ENCODE results near the gene NKIRAS1.

NKIRAS1 gene

DNA sequence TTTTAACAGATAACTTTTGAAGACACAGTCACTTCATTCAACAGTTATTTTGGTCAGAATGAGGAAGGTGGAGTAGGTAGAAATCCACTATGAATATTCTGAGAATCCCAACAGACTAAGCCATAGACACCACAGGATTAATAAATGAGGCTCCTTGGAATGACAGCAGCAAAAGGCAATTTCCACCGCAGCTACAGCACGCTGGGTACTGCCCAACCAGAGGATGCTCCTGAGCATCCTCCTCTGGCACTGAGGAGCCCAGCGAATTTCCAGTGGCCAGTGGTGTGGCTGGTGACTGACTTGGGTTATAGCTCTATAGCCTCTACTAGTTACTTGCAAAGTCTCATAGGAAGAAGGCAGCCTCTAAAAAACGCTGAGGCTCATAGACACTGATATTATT, 24.6 kb upstream of the NKIRAS1 start:
- Histone ChIP-seq H3K4me3 (ENCODE audit: low read depth, low read length) (no peak overlapping the region), H3K4me1 (ENCODE audit: control insufficient read depth, insufficient read depth, low read length) (no peaks in the 10 kb centered on the region), H3K27ac (ENCODE audit: extremely low read depth, low read depth, low read length) (no peak overlapping the region), H3K36me3 (ENCODE audit: control insufficient read depth in 2 of 2, insufficient read depth in 1 of 2, low read length in 2 of 2) (no peaks in the 10 kb centered on the region), H3K9me3 (ENCODE audit: control insufficient read depth, insufficient read depth, low read depth, low read length) (no peaks in the 10 kb centered on the region)
- TF ChIP-seq, protein P1, sequence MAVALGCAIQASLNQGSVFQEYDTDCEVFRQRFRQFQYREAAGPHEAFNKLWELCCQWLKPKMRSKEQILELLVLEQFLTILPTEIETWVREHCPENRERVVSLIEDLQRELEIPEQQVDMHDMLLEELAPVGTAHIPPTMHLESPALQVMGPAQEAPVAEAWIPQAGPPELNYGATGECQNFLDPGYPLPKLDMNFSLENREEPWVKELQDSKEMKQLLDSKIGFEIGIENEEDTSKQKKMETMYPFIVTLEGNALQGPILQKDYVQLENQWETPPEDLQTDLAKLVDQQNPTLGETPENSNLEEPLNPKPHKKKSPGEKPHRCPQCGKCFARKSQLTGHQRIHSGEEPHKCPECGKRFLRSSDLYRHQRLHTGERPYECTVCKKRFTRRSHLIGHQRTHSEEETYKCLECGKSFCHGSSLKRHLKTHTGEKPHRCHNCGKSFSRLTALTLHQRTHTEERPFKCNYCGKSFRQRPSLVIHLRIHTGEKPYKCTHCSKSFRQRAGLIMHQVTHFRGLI (tag by site-specific recombination; IDR thresholded peaks at IDR 0.05) = peak; percentile 55; the same call in 1 of the 2 replicates
- TF ChIP-seq ZNF529 (tag by site-specific recombination; IDR thresholded peaks at IDR 0.05; ENCODE audit: insufficient replicate concordance) (no peak), ZSCAN30 (tag by site-specific recombination; IDR thresholded peaks at IDR 0.05) (no peak), ZNF843 (tag by site-specific recombination; IDR thresholded peaks at IDR 0.05) (no peak)
- ChIA-PET POLR2A (interaction anchor here (2.1 kb wide), 1 partner anchor 25 kb away, joined by 16 read pairs; the partner anchor contains the start of genes NKIRAS1 and RPL15), CTCF (interaction anchor here (0.6 kb wide), 1 partner anchor 535 kb away, joined by 3 read pairs; no protein-coding TSS in a partner anchor)

DNA sequence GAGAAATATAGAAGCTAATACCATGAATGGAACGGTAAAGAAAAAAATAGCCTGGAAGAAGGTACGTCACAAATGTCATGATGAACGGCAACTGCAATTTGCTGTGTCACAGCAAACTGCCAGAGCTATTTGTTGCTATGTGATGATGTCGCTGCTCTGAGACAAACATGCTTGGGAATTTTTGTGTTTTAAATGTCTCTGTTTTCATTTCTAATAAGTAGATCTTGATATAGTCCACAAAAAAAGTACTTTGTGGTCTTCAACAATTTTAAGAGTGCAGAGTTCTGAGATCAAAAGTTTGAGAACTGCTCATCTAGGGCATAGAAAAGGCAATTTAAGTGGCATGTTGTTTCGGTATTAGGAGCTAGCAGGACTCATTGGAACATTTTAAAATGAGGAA, 24.0 kb upstream of the NKIRAS1 start:
- 0 out of 2 replicates have a peak, but pooled peaks have one; percentile 36 for TF ChIP-seq SCRT2 (tag by site-specific recombination; IDR thresholded peaks at IDR 0.05)
- TF ChIP-seq ZNF311 (tag by site-specific recombination; IDR thresholded peaks at IDR 0.05; ENCODE audit: borderline replicate concordance) = no peak
- TF ChIP-seq ZNF600 (tag by site-specific recombination; IDR thresholded peaks at IDR 0.05) = no peak
- TF ChIP-seq ZNF211 (tag by site-specific recombination; IDR thresholded peaks at IDR 0.05; ENCODE audit: low read depth) = no peak
- TF ChIP-seq ZBTB20 (tag by site-specific recombination; IDR thresholded peaks at IDR 0.05) = 0 out of 2 replicates have a peak, but pooled peaks have one; percentile 15
- Histone ChIP-seq H3K4me3 (ENCODE audit: low read depth, low read length) (no peak overlapping the region), H3K36me3 (ENCODE audit: control insufficient read depth in 2 of 2, insufficient read depth in 1 of 2, low read length in 2 of 2) (no peaks in the 10 kb centered on the region), H3K27ac (ENCODE audit: extremely low read depth, low read depth, low read length) (no peak overlapping the region), H3K4me1 (ENCODE audit: control insufficient read depth, insufficient read depth, low read length) (no peaks in the 10 kb centered on the region), H3K9me3 (ENCODE audit: control insufficient read depth, insufficient read depth, low read depth, low read length) (no peaks in the 10 kb centered on the region)
- CTCF ChIA-PET = interaction anchor here (0.5 to 0.6 kb wide), 3 partner anchors 10 to 534 kb away, joined by 3 to 4 read pairs (median 4); no protein-coding TSS in a partner anchor
- POLR2A ChIA-PET = interaction anchor here (1.1 to 2.1 kb wide), 2 partner anchors 19 to 24 kb away, joined by 3 to 16 read pairs; partner anchors contain the start of genes NKIRAS1 and RPL15

DNA sequence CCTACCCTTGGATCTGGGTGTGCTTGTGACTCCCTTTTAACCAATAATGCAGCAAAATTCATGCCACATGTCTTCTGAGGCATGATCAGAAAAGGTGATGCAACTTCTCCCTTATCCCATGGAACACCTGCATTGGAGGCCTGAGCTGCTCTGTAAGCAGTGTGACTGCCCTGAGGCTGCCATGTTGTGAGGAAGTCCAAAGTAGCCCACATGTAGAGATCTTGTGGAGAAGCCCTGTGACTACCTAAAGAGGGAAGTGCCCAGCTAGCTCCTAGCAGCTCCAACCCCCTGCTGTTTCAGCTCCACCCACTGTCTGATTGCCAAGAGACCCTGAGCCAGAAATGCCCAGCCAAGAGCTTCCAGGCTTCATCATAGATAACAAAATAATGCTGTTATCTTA, 21.9 kb upstream of the NKIRAS1 start:
- ChIA-PET POLR2A (interaction anchor here (1.0 kb wide), 1 partner anchor 22 kb away, joined by 3 read pairs; the partner anchor contains the start of genes NKIRAS1 and RPL15), CTCF (no interaction called here)
- Histone ChIP-seq H3K36me3 (ENCODE audit: control insufficient read depth in 2 of 2, insufficient read depth in 1 of 2, low read length in 2 of 2) (no peaks in the 10 kb centered on the region), H3K27ac (ENCODE audit: extremely low read depth, low read depth, low read length) (no peak overlapping the region), H3K4me3 (ENCODE audit: low read depth, low read length) (no peak overlapping the region), H3K9me3 (ENCODE audit: control insufficient read depth, insufficient read depth, low read depth, low read length) (no peaks in the 10 kb centered on the region), H3K4me1 (ENCODE audit: control insufficient read depth, insufficient read depth, low read length) (no peaks in the 10 kb centered on the region)
- 0 out of 2 replicates have a peak, but pooled peaks have one; percentile 18 for TF ChIP-seq YY1 (tag by site-specific recombination; IDR thresholded peaks at IDR 0.05)
- no peak for TF ChIP-seq HOXD13 (CRISPR knock-in tag; IDR thresholded peaks at IDR 0.05; ENCODE audit: borderline replicate concordance)
- TF ChIP-seq, protein P2, sequence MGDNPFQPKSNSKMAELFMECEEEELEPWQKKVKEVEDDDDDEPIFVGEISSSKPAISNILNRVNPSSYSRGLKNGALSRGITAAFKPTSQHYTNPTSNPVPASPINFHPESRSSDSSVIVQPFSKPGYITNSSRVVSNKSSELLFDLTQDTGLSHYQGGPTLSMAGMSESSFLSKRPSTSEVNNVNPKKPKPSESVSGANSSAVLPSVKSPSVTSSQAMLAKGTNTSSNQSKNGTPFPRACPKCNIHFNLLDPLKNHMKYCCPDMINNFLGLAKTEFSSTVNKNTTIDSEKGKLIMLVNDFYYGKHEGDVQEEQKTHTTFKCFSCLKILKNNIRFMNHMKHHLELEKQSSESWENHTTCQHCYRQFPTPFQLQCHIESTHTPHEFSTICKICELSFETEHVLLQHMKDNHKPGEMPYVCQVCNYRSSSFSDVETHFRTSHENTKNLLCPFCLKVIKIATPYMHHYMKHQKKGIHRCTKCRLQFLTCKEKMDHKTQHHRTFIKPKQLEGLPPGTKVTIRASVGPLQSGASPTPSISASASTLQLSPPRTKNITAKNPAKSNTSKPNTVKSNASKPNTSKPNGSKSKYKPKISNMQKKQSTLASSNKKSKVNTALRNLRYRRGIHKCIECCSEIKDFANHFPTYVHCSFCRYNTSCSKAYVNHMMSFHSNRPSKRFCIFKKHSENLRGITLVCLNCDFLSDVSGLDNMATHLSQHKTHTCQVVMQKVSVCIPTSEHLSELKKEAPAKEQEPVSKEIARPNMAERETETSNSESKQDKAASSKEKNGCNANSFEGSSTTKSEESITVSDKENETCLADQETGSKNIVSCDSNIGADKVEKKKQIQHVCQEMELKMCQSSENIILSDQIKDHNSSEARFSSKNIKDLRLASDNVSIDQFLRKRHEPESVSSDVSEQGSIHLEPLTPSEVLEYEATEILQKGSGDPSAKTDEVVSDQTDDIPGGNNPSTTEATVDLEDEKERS (tag by site-specific recombination; IDR thresholded peaks at IDR 0.05) = no peak
- no peak for TF ChIP-seq ZNF785 (tag by site-specific recombination; IDR thresholded peaks at IDR 0.05)
- no peak for TF ChIP-seq ZNF837 (tag by site-specific recombination; IDR thresholded peaks at IDR 0.05)
- TF ChIP-seq SETDB1 (IDR thresholded peaks at IDR 0.05; ENCODE audit: insufficient read length, low read length) = peak; percentile 23
- peak; percentile 19 for TF ChIP-seq ZNF529 (tag by site-specific recombination; IDR thresholded peaks at IDR 0.05; ENCODE audit: insufficient replicate concordance)
- TF ChIP-seq TRIM28 (IDR thresholded peaks at IDR 0.05; ENCODE audit: borderline replicate concordance, low read length) = peak; percentile 54; the same call in 1 of the 2 replicates
